IMR-90 (cell line): ENCODE data around the gene ZNF775. TPM values are rescaled to one million over a fixed set of nuclear protein-coding genes. Genes with fewer than 3 reads are reported as not detected.

ENCODE experiments used
- ATAC-seq: fragments of 200-7000 bp; cut with Tn5 transposase; 2 replicates; pipeline ENCODE4 v1.9.1; 2020; ENCODE audit warnings: low read depth, mild to moderate bottlenecking, moderate library complexity
- BruUV-seq: library from RNA; stranded (reverse); fragments of 400-500 nt; replicated peaks from 2 replicates; lab custom pipeline; 2021; lab: Mats Ljungman, UMichigan
- CTCF ChIA-PET: fragments of 300-600 bp; formaldehyde crosslinking; extraction: SDS; loops from one replicate; lab custom pipeline; 2021; ENCODE audit warnings: antibody characterized with exemption; lab: Yijun Ruan, JAX
- POLR2A ChIA-PET: fragments of 300-600 bp; sonication (Branson Sonifier 250); formaldehyde crosslinking; loops from one replicate; lab custom pipeline; 2022; ENCODE audit warnings: antibody characterized with exemption; ENCODE audit not compliant: unreplicated experiment; lab: Charles Lee
- DNase-seq: peaks from one replicate; pipeline ENCODE4 v3.0.0; 2013
- H2AFZ ChIP-seq: replicated peaks from 2 replicates; pipeline ENCODE3; 2013; ENCODE audit warnings: low read length, mild to moderate bottlenecking; ENCODE audit not compliant: poor library complexity
- H2AK5ac ChIP-seq: 2 replicates; pipeline ENCODE4 v1.6.1; 2013; ENCODE audit warnings: low read depth, low read length, inconsistent platforms
- H2AK9ac ChIP-seq: replicated peaks from 2 replicates; pipeline ENCODE3; 2013; ENCODE audit warnings: mild to moderate bottlenecking, low read depth, low read length, moderate library complexity; ENCODE audit not compliant: poor library complexity
- H2BK120ac ChIP-seq: 2 replicates; pipeline ENCODE4 v1.6.1; 2013; ENCODE audit warnings: low read depth, low read length, inconsistent platforms
- H2BK15ac ChIP-seq: 3 replicates; pipeline ENCODE4 v1.6.1; 2013; ENCODE audit warnings: low read depth, low read length, inconsistent platforms
- H2BK20ac ChIP-seq: 2 replicates; pipeline ENCODE4 v1.6.1; 2013; ENCODE audit warnings: low read depth, mild to moderate bottlenecking, inconsistent platforms, low read length, moderate library complexity
- H2BK5ac ChIP-seq: 2 replicates; pipeline ENCODE4 v1.6.1; 2013; ENCODE audit warnings: mild to moderate bottlenecking, low read depth, low read length, inconsistent platforms; ENCODE audit not compliant: poor library complexity, severe bottlenecking
- H3K14ac ChIP-seq: replicated peaks from 2 replicates; pipeline ENCODE4 v1.6.1; 2013; ENCODE audit warnings: low read depth, low read length, inconsistent platforms
- H3K18ac ChIP-seq: 2 replicates; pipeline ENCODE4 v1.6.1; 2013; ENCODE audit warnings: low read depth, low read length, control low read depth
- H3K23ac ChIP-seq: 2 replicates; pipeline ENCODE4 v1.6.1; 2013; ENCODE audit warnings: low read depth, low read length, inconsistent platforms
- H3K27ac ChIP-seq: 2 replicates; pipeline ENCODE4 v1.5.1; 2013; ENCODE audit warnings: mild to moderate bottlenecking, control low read depth, low read length; ENCODE audit not compliant: insufficient read depth
- H3K27me3 ChIP-seq: 2 replicates; pipeline ENCODE4 v1.6.1; 2013; ENCODE audit warnings: low read length; ENCODE audit not compliant: control insufficient read depth, insufficient read depth
- H3K36me3 ChIP-seq: 2 replicates; pipeline ENCODE4 v1.6.1; 2013; ENCODE audit warnings: low read length, mixed read lengths; ENCODE audit not compliant: control insufficient read depth, insufficient read depth
- H3K4ac ChIP-seq: 2 replicates; pipeline ENCODE4 v1.6.1; 2013; ENCODE audit warnings: low read depth, low read length, inconsistent platforms
- H3K4me1 ChIP-seq: 2 replicates; pipeline ENCODE4 v1.6.1; 2013; ENCODE audit warnings: low read length, mixed read lengths; ENCODE audit not compliant: control insufficient read depth, insufficient read depth
- H3K4me2 ChIP-seq: 2 replicates; pipeline ENCODE4 v1.6.1; 2013; ENCODE audit warnings: low read depth, mild to moderate bottlenecking, control low read depth, low read length, moderate library complexity
- H3K4me3 ChIP-seq: 2 replicates; pipeline ENCODE4 v1.5.1; 2013; ENCODE audit warnings: low read depth, mild to moderate bottlenecking, control low read depth, low read length, moderate library complexity; ENCODE audit not compliant: insufficient read depth
- H3K56ac ChIP-seq: 2 replicates; pipeline ENCODE4 v1.6.1; 2013; ENCODE audit warnings: low read length, inconsistent platforms; ENCODE audit not compliant: insufficient read depth; ENCODE audit errors: extremely low read depth
- H3K79me1 ChIP-seq, 2 experiments: 2 replicates each; pipeline ENCODE4 v1.6.1; 2013; ENCODE audit warnings: low read length in 2 of 2, inconsistent platforms in 1 of 2, low read depth in 1 of 2
- H3K9ac ChIP-seq: 2 replicates; pipeline ENCODE4 v1.6.1; 2013; ENCODE audit warnings: low read depth, low read length, control low read depth
- H3K9me1 ChIP-seq: 2 replicates; pipeline ENCODE4 v1.6.1; 2013; ENCODE audit warnings: low read length, inconsistent platforms; ENCODE audit not compliant: insufficient read depth
- H3K9me3 ChIP-seq: 2 replicates; pipeline ENCODE4 v1.6.1; 2013; ENCODE audit warnings: low read length; ENCODE audit not compliant: control insufficient read depth, insufficient read depth
- H4K20me1 ChIP-seq: 2 replicates; pipeline ENCODE4 v1.6.1; 2013; ENCODE audit warnings: low read length, inconsistent platforms; ENCODE audit not compliant: insufficient read depth
- H4K5ac ChIP-seq: 2 replicates; pipeline ENCODE4 v1.6.1; 2013; ENCODE audit warnings: mild to moderate bottlenecking, low read depth, low read length, control low read depth
- H4K8ac ChIP-seq, 2 experiments: 2 replicates each; pipeline ENCODE4 v1.6.1; 2013; ENCODE audit warnings: low read depth in 2 of 2, low read length in 2 of 2, control low read depth in 1 of 2, inconsistent platforms in 1 of 2
- H4K91ac ChIP-seq: 2 replicates; pipeline ENCODE4 v1.6.1; 2013; ENCODE audit warnings: low read depth, low read length, inconsistent platforms; ENCODE audit not compliant: insufficient read depth
- MAFK ChIP-seq: IDR thresholded peaks from 2 replicates; pipeline ENCODE4 v1.6.1; 2012; ENCODE audit warnings: low read depth, low read length, improper control_type of control experiment
- MAZ ChIP-seq: IDR thresholded peaks from 2 replicates; pipeline ENCODE4 v1.6.1; 2012; ENCODE audit warnings: low read depth, mild to moderate bottlenecking, low read length, improper control_type of control experiment, moderate library complexity, borderline replicate concordance
- RAD21 ChIP-seq: IDR thresholded peaks from 2 replicates; pipeline ENCODE4 v1.6.1; 2012; ENCODE audit warnings: low read length, improper control_type of control experiment
- RCOR1 ChIP-seq: IDR thresholded peaks from 2 replicates; pipeline ENCODE4 v1.6.1; 2012; ENCODE audit warnings: mild to moderate bottlenecking, low read length, improper control_type of control experiment; ENCODE audit not compliant: insufficient replicate concordance
- RFX5 ChIP-seq: IDR thresholded peaks from 2 replicates; pipeline ENCODE4 v1.8.0; 2012; ENCODE audit warnings: low read depth, mild to moderate bottlenecking, low read length, moderate library complexity
- SMC3 ChIP-seq: fragments of 150-350 bp; IDR thresholded peaks from 2 replicates; pipeline ENCODE4 v1.6.1; 2016; ENCODE audit warnings: low read depth, mild to moderate bottlenecking, antibody characterized with exemption, low read length, moderate library complexity
- WGBS, 2 experiments: methylation state at CpG; one replicate each; pipeline versions ENCODE4 v1.1.5 to v1.1.7; 2013; ENCODE audit warnings: missing lambda C conversion rate in 2 of 2; ENCODE audit not compliant: insufficient read length in 1 of 2; ENCODE audit errors: extremely low coverage in 2 of 2; 5-methylcytosine and 5-hydroxymethylcytosine counted together
- dilution Hi-C: fragments of 300-500 bp; cut with HindIII; formaldehyde crosslinking; loops from one replicate; pipeline ENCODE4 v1.14.3; 2018; ENCODE audit warnings: low sequenced_read_pairs; ENCODE audit not compliant: unreplicated experiment
- in situ Hi-C: fragments of 300-500 bp; cut with MboI; formaldehyde crosslinking; loops from 3 replicates; pipeline ENCODE4 v1.14.3; 2019; ENCODE audit warnings: low sequenced_read_pairs, inconsistent platforms, mixed read lengths
- intact Hi-C: fragments of 100-400 bp; cut with micrococcal nuclease; formaldehyde crosslinking; loops from 2 replicates; pipeline ENCODE4 v1.10.0; 2022
- polyA plus RNA-seq, 3 experiments: library from polyadenylated mRNA; depleted of rRNA; stranded (reverse); fragments of >200 nt; gene quantifications; 2 replicates each; pipeline ENCODE4 v1.2.3, GENCODE V29; 2012; ENCODE audit warnings: low replicate concordance in 1 of 3
- total RNA-seq: library from RNA; depleted of rRNA; stranded (reverse); fragments of >200 nt; gene quantifications from 2 replicates; pipeline ENCODE4 v1.2.3, GENCODE V29; 2012
- TF ChIP-seq, protein P1 (sequence below): conservative IDR thresholded peaks from 2 replicates; pipeline ENCODE4 v1.5.1; 2012; ENCODE audit warnings: mild to moderate bottlenecking, low read depth, low read length, improper control_type of control experiment
- TF ChIP-seq, protein P2 (sequence below): fragments of 150-350 bp; IDR thresholded peaks from 2 replicates; pipeline ENCODE4 v1.6.1; 2016; ENCODE audit warnings: low read depth, mild to moderate bottlenecking, low read length, moderate library complexity, borderline replicate concordance

Gene ZNF775
- total and polyA plus RNA-seq, 2 of the 4 experiments (the other 2 are of a cell fraction): 1.4 to 2.6 TPM

DNA sequence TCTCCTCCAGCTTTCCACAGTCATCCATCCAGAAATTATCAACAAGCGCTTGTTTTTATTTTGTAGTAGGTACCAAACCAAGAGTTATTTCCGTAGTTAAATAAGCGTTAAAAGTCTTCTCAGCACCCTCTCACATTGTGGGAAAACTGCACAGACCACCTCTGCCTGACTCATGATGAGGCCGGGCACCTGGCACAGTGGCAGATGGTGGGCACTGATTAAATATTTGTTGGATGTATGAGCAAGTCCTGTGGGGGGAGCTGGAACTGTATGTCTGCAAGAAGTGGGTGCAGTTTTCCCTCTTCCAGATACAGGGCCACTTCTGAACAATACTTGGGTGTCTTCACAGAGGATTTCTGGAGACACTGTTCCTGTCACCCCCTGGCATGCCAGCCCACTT lies 15.8 kb upstream of the ZNF775 start:
- in situ Hi-C loops: no loop called here
- Histone ChIP-seq H3K79me1 (no peaks in the 10 kb centered on the region; a peak in 1 of 4 replicates), H3K4me1 (peaks cover 2% of the 10 kb centered on the region; the same call in 1 of the 2 replicates), H2BK120ac (no peak overlapping the region), H3K56ac (no peak overlapping the region), H3K9me1 (no peaks in the 10 kb centered on the region; the same call in 1 of the 2 replicates), H2BK5ac (no peak overlapping the region), H2AFZ (no peak overlapping the region), H4K8ac (no peak overlapping the region), H3K27me3 (peaks cover 2% of the 10 kb centered on the region; the same call in 1 of the 2 replicates), H2BK20ac (no peak overlapping the region), H4K5ac (no peak overlapping the region), H2BK15ac (no peak overlapping the region), H3K27ac (no peak overlapping the region), H3K23ac (no peak overlapping the region), H3K14ac (no peak overlapping the region), H4K20me1 (no peaks in the 10 kb centered on the region), H2AK5ac (no peak overlapping the region), H2AK9ac (no peak overlapping the region), H3K18ac (no peak overlapping the region), H3K36me3 (no peaks in the 10 kb centered on the region), H3K4ac (no peak overlapping the region), H4K91ac (no peak overlapping the region), H3K4me3 (no peak overlapping the region), H3K9me3 (no peaks in the 10 kb centered on the region), H3K9ac (no peak overlapping the region), H3K4me2 (no peak overlapping the region)
- TF ChIP-seq RFX5 (no peak), RAD21 (no peak), MAZ (no peak), MAFK (no peak), RCOR1 (no peak), SMC3 (no peak)
- TF ChIP-seq, protein P1, sequence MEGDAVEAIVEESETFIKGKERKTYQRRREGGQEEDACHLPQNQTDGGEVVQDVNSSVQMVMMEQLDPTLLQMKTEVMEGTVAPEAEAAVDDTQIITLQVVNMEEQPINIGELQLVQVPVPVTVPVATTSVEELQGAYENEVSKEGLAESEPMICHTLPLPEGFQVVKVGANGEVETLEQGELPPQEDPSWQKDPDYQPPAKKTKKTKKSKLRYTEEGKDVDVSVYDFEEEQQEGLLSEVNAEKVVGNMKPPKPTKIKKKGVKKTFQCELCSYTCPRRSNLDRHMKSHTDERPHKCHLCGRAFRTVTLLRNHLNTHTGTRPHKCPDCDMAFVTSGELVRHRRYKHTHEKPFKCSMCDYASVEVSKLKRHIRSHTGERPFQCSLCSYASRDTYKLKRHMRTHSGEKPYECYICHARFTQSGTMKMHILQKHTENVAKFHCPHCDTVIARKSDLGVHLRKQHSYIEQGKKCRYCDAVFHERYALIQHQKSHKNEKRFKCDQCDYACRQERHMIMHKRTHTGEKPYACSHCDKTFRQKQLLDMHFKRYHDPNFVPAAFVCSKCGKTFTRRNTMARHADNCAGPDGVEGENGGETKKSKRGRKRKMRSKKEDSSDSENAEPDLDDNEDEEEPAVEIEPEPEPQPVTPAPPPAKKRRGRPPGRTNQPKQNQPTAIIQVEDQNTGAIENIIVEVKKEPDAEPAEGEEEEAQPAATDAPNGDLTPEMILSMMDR: no peak
- TF ChIP-seq, protein P2, sequence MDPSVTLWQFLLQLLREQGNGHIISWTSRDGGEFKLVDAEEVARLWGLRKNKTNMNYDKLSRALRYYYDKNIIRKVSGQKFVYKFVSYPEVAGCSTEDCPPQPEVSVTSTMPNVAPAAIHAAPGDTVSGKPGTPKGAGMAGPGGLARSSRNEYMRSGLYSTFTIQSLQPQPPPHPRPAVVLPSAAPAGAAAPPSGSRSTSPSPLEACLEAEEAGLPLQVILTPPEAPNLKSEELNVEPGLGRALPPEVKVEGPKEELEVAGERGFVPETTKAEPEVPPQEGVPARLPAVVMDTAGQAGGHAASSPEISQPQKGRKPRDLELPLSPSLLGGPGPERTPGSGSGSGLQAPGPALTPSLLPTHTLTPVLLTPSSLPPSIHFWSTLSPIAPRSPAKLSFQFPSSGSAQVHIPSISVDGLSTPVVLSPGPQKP: no peak
- WGBS, 2 experiments: no CpG with 5 or more reads among the region's 4 CpGs
- no peak for DNase-seq
- intact Hi-C loops: no loop called here
- ChIA-PET POLR2A (no interaction called here), CTCF (no interaction called here)
- no TSS peak for BruUV-seq
- no peak for ATAC-seq
- dilution Hi-C loops: no loop called here
